ENCODE data around the gene PTPRR. TPM values are rescaled to one million over a fixed set of nuclear protein-coding genes. Genes with fewer than 3 reads are reported as not detected.

Gene PTPRR
- total and polyA plus RNA-seq, 2 of the 4 experiments (the other 2 are of a cell fraction), result 0.18 to 0.21 TPM

DNA sequence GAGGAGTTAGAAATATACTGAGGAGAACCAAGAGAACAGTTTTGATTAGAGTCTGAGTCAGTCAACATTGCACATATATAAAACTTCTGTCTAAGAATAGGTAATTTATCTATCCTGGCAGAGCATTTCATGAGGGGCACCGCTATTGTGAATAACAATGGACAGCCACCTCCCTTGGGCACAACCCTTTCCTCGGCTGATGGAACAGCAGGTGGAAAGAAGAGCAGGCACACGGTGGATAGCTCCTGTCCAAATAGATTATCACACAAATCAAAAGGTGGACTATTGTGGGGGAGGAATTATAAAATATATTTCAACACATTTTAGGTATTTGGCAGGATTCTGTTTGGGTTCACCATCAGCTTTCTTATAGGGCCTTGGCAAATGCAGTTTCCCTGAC is 199.3 kb downstream of the PTPRR start:
- Histone ChIP-seq H2AK9ac (replicated peaks; ENCODE audit: low read depth, low read length, poor library complexity) (no peak overlapping the region), H2AK5ac (ENCODE audit: low read depth, low read length) (no peak overlapping the region), H2BK120ac (ENCODE audit: low read depth, low read length) (no peak overlapping the region), H3K18ac (ENCODE audit: low read depth, low read length) (no peak overlapping the region), H3K4ac (ENCODE audit: low read depth, low read length) (no peak overlapping the region), H3K36me3 (ENCODE audit: control insufficient read depth, insufficient read depth, low read length) (no peaks in the 10 kb centered on the region), H3K4me1 (ENCODE audit: control insufficient read depth, insufficient read depth, low read length) (no peaks in the 10 kb centered on the region), H2BK15ac (ENCODE audit: low read depth, low read length) (no peak overlapping the region), H2AFZ (replicated peaks; ENCODE audit: low read length, poor library complexity) (no peak overlapping the region), H3K9ac (ENCODE audit: low read depth, low read length) (no peak overlapping the region), H3K23ac (ENCODE audit: low read depth, low read length) (no peak overlapping the region), H3K9me3 (ENCODE audit: control insufficient read depth, insufficient read depth, low read length) (no peaks in the 10 kb centered on the region), H3K4me3 (ENCODE audit: insufficient read depth, low read depth, low read length) (no peak overlapping the region), H3K27me3 (ENCODE audit: control insufficient read depth, insufficient read depth, low read length) (no peaks in the 10 kb centered on the region), H4K91ac (ENCODE audit: insufficient read depth, low read depth, low read length) (no peak overlapping the region), H4K20me1 (ENCODE audit: insufficient read depth, low read length) (no peaks in the 10 kb centered on the region), H3K56ac (ENCODE audit: extremely low read depth, insufficient read depth, low read length) (no peak overlapping the region), H4K5ac (ENCODE audit: low read depth, low read length) (no peak overlapping the region), H3K27ac (ENCODE audit: insufficient read depth, low read length) (no peak overlapping the region), H2BK20ac (ENCODE audit: low read depth, low read length) (no peak overlapping the region), H2BK5ac (ENCODE audit: low read depth, low read length, poor library complexity, severe bottlenecking) (no peak overlapping the region), H3K4me2 (ENCODE audit: low read depth, low read length) (no peak overlapping the region), H4K8ac (ENCODE audit: low read depth in 2 of 2, low read length in 2 of 2) (no peak overlapping the region), H3K79me1 (ENCODE audit: low read depth in 1 of 2, low read length in 2 of 2) (no peaks in the 10 kb centered on the region), H3K9me1 (ENCODE audit: insufficient read depth, low read length) (no peaks in the 10 kb centered on the region), H3K14ac (replicated peaks; ENCODE audit: low read depth, low read length) (no peak overlapping the region)
- DNase-seq (no peak), ATAC-seq (ENCODE audit: low read depth) (no peak)
- TF ChIP-seq ELK1 (IDR thresholded peaks at IDR 0.05; ENCODE audit: borderline replicate concordance, low read depth, low read length), result no peak
- TF ChIP-seq MAZ (IDR thresholded peaks at IDR 0.05; ENCODE audit: borderline replicate concordance, low read depth, low read length), result no peak
- TF ChIP-seq RAD21 (IDR thresholded peaks at IDR 0.05; ENCODE audit: low read length), result no peak
- no peak for TF ChIP-seq MAFK (IDR thresholded peaks at IDR 0.05; ENCODE audit: low read depth, low read length)
- TF ChIP-seq USF2 (IDR thresholded peaks at IDR 0.05; ENCODE audit: low read depth, low read length), result no peak
- TF ChIP-seq RCOR1 (IDR thresholded peaks at IDR 0.05; ENCODE audit: insufficient replicate concordance, low read length), result no peak
- no peak for TF ChIP-seq FOS (IDR thresholded peaks at IDR 0.05; ENCODE audit: low read depth, low read length)
- no peak for TF ChIP-seq NFE2L2 (IDR thresholded peaks at IDR 0.05; ENCODE audit: low read depth, low read length)
- TF ChIP-seq BHLHE40 (IDR thresholded peaks at IDR 0.05; ENCODE audit: low read depth, low read length), result no peak
- no peak for TF ChIP-seq CTCF (conservative IDR thresholded peaks at IDR 0.05; ENCODE audit: low read depth, low read length)
- no peak for TF ChIP-seq SMC3 (IDR thresholded peaks at IDR 0.05; ENCODE audit: low read depth, low read length)
- no peak for TF ChIP-seq RFX5 (IDR thresholded peaks at IDR 0.05; ENCODE audit: low read depth, low read length)
- no peak for TF ChIP-seq CEBPB (IDR thresholded peaks at IDR 0.05; ENCODE audit: low read depth, low read length)
- no peak for TF ChIP-seq POLR2A (IDR thresholded peaks at IDR 0.05; ENCODE audit: low read depth, low read length)
- TF ChIP-seq CHD1 (IDR thresholded peaks at IDR 0.05; ENCODE audit: low read depth, low read length), result no peak
- no peak for TF ChIP-seq MXI1 (IDR thresholded peaks at IDR 0.05; ENCODE audit: borderline replicate concordance, low read depth, low read length)
- ChIA-PET POLR2A (ENCODE audit: unreplicated experiment) (no interaction called here), CTCF (interaction anchor here (0.6 to 0.9 kb wide), 2 partner anchors 29 to 125 kb away, joined by 3 to 6 read pairs; no protein-coding TSS in a partner anchor)
- in situ Hi-C loops (cut with MboI; ENCODE audit: low sequenced_read_pairs), result no loop called here
- intact Hi-C loops (cut with micrococcal nuclease), result loop anchor here (10.0 kb wide), 2 partner anchors 476 to 936 kb away; partner anchors contain the start of gene CNOT2
- BruUV-seq (replicated peaks), result no TSS peak
- no CpG with 5 or more reads among the region's 3 CpGs for WGBS, 2 experiments (ENCODE audit: extremely low coverage in 2 of 2, insufficient read length in 1 of 2)
- dilution Hi-C loops (cut with HindIII; ENCODE audit: low sequenced_read_pairs, unreplicated experiment), result no loop called here

Measured in IMR-90 (cell line).